ENCODE measurements around the gene PTTG1IP.

Gene PTTG1IP

GRCh38 chr21:44819283-44820243 lies 53.9 kb downstream of the PTTG1IP start:
- no peak for DNase-seq

GRCh38 chr21:44818640-44819011 lies 54.9 kb downstream of the PTTG1IP start:
- DNase-seq = no peak

GRCh38 chr21:44817914-44818639 lies 55.4 kb downstream of the PTTG1IP start, which contains the start of gene SUMO3:
TSS of gene SUMO3 (minus strand) at chr21:44818062. CDS start at chr21:44817968, 94 bp downstream.
- no peak for DNase-seq

DNA sequence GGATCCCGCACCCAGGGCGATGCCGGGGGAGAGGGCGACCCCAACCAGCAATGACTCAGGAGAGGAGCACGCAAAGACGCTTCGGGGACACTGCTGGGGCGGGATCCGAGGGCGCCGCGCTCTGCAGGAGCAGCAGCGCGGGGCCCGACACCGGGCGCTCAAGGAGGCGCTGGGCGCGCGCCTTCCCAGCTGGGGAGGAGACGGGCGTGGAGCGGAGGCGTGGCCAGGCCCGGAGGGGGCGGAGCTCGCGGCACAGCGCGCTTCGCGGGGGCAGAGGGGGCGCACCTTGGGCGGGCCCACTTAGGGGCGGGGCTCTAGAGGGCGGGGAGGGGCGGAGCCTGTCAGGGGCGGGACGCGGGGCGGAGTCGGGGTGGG lies 56.0 kb downstream of the PTTG1IP start:
- DNase-seq = no peak

DNA sequence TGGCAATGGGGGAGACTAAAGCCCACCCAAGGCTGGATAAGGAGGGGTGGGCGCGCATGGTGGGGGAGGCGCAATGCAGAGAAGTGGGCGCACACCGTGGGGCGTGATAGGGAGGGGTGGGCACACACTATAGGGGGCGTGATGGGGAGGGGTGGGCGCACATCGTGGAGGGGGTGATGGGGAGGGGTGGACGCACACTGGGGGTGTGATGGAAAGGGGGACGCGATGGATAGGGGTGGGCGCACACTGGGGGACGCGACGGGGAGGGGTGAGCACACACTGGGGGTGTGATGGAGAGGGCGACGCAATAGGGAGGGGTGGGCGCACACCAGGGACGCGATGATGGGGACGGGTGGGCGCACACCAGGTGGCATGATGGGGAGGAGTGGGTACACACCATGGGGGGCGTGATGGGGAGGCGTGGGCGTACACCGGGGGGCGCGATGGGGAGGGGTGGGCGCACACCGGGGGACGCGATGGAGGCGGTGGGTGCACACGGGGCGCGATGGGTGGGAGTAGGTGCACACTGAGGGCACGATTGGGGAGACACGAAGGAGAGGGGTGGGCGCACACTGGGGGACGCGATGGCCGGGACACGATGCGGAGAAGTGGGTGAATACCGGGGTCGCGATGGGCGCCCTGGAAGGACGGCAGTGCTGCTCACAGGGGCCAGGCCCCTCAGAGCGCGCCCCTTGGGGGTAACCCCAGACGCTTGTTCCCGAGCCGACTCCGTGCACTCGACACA lies 56.6 kb downstream of the PTTG1IP start:
- no peak for DNase-seq

- no peak for DNase-seq
Measured at GRCh38 chr21:44815852-44816628, 57.5 kb downstream of the PTTG1IP start.

DNA sequence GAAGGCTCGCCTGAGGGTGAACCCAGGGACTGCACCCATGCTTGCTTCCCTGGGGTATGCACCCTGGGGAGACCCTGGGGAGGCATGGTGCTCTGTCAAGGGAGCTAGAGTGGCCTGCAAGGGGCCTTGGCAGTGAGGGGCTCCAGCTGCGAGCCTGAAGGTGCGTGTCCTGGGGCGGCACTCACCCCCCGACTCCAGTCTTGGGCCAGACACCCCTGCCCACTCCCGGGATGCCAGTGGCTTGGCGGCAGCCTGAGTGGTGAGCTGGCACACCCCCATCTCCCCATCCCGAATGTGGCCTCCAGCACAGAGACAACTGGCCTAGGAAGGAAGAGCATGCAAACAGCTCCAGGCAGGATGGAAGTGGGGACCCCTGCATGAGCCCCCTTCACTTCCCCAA lies 58.3 kb downstream of the PTTG1IP start:
- no peak for DNase-seq

GRCh38 chr21:44814498-44815023 lies 58.9 kb downstream of the PTTG1IP start:
- no peak for DNase-seq

DNA sequence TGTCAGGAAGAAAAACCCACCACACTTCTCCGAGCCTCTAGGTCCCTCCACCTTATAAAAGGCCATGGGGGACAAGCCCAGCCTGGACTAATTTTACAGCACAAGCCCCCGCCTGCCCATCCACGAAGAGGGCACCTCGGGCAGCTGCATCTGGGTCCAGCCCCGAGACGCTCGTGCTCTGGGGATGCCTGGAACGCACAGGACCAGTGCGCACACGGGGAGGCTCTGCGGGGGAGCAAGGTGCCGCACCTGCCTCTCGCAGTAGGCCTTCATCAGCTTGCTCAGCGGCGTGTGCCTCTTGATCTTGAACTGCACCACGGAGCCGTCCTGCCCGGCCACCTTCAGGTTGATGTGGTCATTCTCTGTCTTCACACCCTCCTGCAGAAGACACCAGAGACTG lies 59.8 kb downstream of the PTTG1IP start:
- DNase-seq = no peak

- DNase-seq = no peak
Measured at GRCh38 chr21:44813149-44813548, 60.3 kb downstream of the PTTG1IP start.

- no peak for DNase-seq
Measured at GRCh38 chr21:44812640-44813039, 60.9 kb downstream of the PTTG1IP start.

- DNase-seq = no peak
Measured at GRCh38 chr21:44810779-44811178, 62.7 kb downstream of the PTTG1IP start.

GRCh38 chr21:44805859-44806258 lies 67.6 kb downstream of the PTTG1IP start:
- no peak for DNase-seq

DNA sequence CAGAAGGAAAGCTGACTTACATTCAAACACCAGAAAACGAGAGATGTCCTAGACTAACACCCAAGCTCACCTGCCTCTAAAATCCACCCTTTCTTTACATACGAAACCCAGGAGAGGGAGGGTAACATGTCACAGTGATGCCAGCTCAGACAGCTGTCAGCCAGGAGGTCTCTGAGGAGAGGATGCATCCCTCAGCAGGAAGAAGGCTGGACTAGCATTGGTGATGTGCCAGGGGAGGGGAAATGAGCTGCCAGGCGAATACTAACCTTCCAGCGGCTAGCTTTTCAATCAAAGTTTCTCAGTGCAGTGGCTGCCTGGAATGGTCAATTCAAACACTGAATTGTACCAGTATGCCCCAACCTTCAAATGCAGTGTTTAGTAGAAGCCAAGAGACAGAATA lies 68.3 kb downstream of the PTTG1IP start:
- DNase-seq = no peak

DNA sequence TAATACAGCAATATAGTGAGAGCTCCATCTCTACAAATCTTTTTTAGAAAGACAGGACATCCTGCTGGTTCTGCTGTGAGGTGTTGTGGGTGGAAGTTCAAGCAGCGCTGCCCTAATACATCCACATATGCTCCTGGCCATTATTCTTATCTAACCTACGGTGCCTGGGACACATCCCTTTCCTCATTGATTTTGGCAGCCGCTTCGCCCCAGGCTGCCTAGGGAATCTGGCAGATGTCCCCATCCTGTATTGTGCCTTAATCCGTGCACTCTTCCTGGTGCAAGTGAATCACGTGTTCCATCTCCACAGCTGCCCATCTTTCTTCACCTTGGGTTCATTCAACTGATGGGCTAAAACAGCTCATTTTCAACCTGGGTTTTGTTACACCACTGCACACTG lies 68.7 kb downstream of the PTTG1IP start:
- no peak for DNase-seq

DNA sequence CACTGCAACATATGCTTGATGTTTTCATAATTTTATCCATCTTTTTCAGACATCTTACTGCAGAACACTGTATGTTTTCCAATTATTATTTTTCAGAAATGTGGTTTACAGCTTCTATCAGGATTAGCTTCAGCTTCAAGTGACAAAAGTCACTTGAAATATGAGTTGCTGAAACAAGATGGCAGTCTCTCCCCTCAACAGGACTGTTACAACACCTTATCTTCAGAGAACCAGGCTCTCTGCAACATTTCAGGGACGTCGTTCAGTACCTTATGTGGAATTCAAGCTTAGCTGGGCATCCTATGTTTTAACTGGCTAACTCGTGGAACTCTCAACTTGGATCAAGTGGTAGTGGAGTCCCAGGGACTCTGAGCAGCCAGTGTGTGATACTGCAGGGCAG lies 69.8 kb downstream of the PTTG1IP start:
- no peak for DNase-seq

- DNase-seq = no peak
Measured at GRCh38 chr21:44802396-44803153, 70.9 kb downstream of the PTTG1IP start.

GRCh38 chr21:44801468-44802395 lies 71.8 kb downstream of the PTTG1IP start, which contains the start of gene UBE2G2:
TSS of gene UBE2G2 (minus strand) at chr21:44801820. CDS start at chr21:44801748, 72 bp downstream.
- DNase-seq = no peak

DNA sequence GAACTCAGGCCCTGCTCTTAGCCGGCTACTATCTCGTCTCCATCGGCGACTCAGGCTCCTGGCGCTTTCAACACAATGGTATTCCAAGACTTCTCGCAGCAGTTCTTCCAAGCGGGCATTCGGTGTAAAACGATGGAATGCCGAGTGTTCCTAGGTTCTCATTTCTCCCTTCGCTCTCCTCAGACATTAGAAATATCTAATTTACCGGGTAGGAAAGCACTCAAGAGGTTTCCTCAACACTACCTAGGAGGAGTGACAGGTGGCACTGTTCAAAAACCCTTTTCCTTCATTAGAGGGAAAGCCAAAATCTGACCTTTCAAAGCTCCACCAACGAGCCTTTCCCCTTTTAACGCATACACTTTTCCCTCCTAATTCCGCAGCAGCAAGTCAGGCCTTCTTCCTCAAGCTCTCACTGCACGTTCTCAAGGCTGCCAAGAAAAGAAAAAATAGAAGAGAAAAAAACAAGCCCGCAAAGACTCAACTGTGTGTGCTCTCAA lies 72.5 kb downstream of the PTTG1IP start:
- DNase-seq = no peak

- DNase-seq = no peak
Measured at GRCh38 chr21:44800103-44800502, 73.4 kb downstream of the PTTG1IP start.

Measured in NCI-H1436 treated with DMSO at 0.1 percent for 48 hours (cell line).